A375 (cell line): ENCODE measurements around the gene ARHGAP22. TPM values are rescaled to one million over a fixed set of nuclear protein-coding genes. Genes with fewer than 3 reads are reported as not detected.

ENCODE experiments used
- small RNA-seq: library from RNA; depleted of rRNA; stranded (forward); fragments of <200 nt; gene quantifications from one replicate; pipeline ENCODE3, GENCODE V24; 2014
- total RNA-seq: library from RNA; depleted of rRNA; stranded (reverse); fragments of >200 nt; shearing (Covaris generic); gene quantifications from 2 replicates; pipeline ENCODE4 v1.2.3, GENCODE V29; 2014; rRNA removed

The ARHGAP22 gene
- total RNA-seq = 3.7 and 4.2 TPM in 2 replicates

DNA sequence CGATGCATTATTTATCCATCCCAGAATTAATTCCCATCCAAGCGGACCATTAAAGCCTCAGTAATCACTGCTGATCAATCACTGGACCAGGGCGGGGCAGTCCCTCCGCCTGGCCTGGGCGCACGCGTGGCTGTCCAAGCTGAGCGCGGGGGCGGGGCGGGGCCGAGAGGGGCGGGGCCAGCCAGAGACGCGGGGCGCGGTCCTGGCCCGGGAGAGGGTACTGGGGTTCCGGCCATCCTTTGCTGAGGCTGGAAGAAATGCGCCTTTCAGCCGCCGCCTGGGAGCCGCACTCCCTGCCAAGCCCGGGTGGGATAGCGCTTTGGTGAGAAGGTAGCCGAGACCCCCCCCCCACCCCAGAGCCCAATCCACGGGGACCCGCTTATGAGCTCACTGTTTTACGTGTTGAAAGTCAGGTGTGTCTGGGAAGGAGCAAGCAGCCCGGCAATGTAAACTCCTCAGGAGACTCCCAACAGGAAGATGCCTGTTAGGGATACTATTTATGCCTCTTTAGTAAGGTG is at the start of gene ARHGAP22:
TSS of gene ARHGAP22 (minus strand) at position 83 of the 518 bp plus-strand sequence. CDS start 277 bp downstream, outside the sequence.

Small RNA genes lying within 50 kb of the gene (small RNA-seq; reads per million reads assigned to genes)
- not detected for gene AC016397.1

Other genes with a start within 250 kb of the ARHGAP22 start
- 0.26 TPM in 1 of 2 replicates, not detected in the other for gene WDFY4, start 79.8 kb upstream of the ARHGAP22 start, total RNA-seq